Tibial artery (tissue), 4 donors: ENCODE measurements around the gene CDC123.
A peak's percentile ranks its signal among the peaks of the same experiment; 100 is the strongest.
"Not testable (repeated sequence)": the region's sequence is repeated elsewhere in the genome, so short reads cannot be mapped to it uniquely, and the experiment has no call there.

Experiments used
- DNase-seq, 2 donors: peaks; one replicate each; pipeline ENCODE4 v3.0.0-alpha.2; 2019
- H3K27ac ChIP-seq, 2 donors: fragments of 200-600 bp; sonication (generic) in 1 of 2; 1 replicate in 1 of 2; 2 replicates in 1 of 2; pipeline ENCODE4 v1.5.1; 2018 to 2019; ENCODE audit warnings: mild to moderate bottlenecking in 1 of 2
- H3K27me3 ChIP-seq, 2 donors: fragments of 200-600 bp; sonication (generic) in 1 of 2; one replicate each; pipeline versions ENCODE4 v1.5.1 to v1.6.0; 2016 to 2019
- H3K36me3 ChIP-seq, 3 donors: fragments of 200-600 bp; sonication (generic) in 2 of 3; one replicate each; pipeline ENCODE4 v1.5.1; 2016 to 2019; ENCODE audit warnings: mild to moderate bottlenecking in 2 of 3
- H3K4me1 ChIP-seq, 4 donors: fragments of 200-600 bp; sonication (generic) in 2 of 4; 1 replicate in 3 of 4; 2 replicates in 1 of 4; pipeline ENCODE4 v1.5.1; 2016 to 2019
- H3K4me3 ChIP-seq, 2 donors: fragments of 200-600 bp; sonication (generic) in 1 of 2; 1 replicate in 1 of 2; 2 replicates in 1 of 2; pipeline ENCODE4 v1.5.1; 2018 to 2019; ENCODE audit warnings: mild to moderate bottlenecking in 2 of 2
- H3K9me3 ChIP-seq, 3 donors: fragments of 200-600 bp; sonication (generic) in 1 of 3; one replicate each; pipeline ENCODE4 v1.5.1; 2016 to 2019
- intact Hi-C: fragments of 100-400 bp; cut with DNase I; formaldehyde crosslinking; loops from one replicate; pipeline ENCODE4 v1.15.0; 2023; ENCODE audit warnings: low total_unique reads
- TF ChIP-seq, protein P1 (sequence below), 2 experiments: fragments of 200-600 bp in 1 of 2; fragments of 450-650 bp in 1 of 2; IDR thresholded peaks; one replicate each; pipeline ENCODE4 v1.5.1; 2017 to 2019; ENCODE audit warnings: antibody characterized with exemption in 2 of 2, mild to moderate bottlenecking in 1 of 2, moderate library complexity in 1 of 2

Gene CDC123

GRCh38 chr10:12259988-12260387 is 64.0 kb downstream of the CDC123 start:
- no peak for DNase-seq
- intact Hi-C loops: loop anchor here (10.0 kb wide), 1 partner anchor 825 kb away; no protein-coding TSS in a partner anchor
- TF ChIP-seq, protein P1, sequence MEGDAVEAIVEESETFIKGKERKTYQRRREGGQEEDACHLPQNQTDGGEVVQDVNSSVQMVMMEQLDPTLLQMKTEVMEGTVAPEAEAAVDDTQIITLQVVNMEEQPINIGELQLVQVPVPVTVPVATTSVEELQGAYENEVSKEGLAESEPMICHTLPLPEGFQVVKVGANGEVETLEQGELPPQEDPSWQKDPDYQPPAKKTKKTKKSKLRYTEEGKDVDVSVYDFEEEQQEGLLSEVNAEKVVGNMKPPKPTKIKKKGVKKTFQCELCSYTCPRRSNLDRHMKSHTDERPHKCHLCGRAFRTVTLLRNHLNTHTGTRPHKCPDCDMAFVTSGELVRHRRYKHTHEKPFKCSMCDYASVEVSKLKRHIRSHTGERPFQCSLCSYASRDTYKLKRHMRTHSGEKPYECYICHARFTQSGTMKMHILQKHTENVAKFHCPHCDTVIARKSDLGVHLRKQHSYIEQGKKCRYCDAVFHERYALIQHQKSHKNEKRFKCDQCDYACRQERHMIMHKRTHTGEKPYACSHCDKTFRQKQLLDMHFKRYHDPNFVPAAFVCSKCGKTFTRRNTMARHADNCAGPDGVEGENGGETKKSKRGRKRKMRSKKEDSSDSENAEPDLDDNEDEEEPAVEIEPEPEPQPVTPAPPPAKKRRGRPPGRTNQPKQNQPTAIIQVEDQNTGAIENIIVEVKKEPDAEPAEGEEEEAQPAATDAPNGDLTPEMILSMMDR (IDR thresholded peaks at IDR 0.05): no peak
- H3K4me3 ChIP-seq: no peak overlapping the region
- no peaks in the 10 kb centered on the region for H3K27me3 ChIP-seq
- H3K9me3 ChIP-seq: no peaks in the 10 kb centered on the region
- peaks cover 0 to 7% (median 2%) of the 10 kb centered on the region in 4 donors for H3K4me1 ChIP-seq
- no peak overlapping the region for H3K27ac ChIP-seq
- H3K36me3 ChIP-seq: no peaks in the 10 kb centered on the region

DNA sequence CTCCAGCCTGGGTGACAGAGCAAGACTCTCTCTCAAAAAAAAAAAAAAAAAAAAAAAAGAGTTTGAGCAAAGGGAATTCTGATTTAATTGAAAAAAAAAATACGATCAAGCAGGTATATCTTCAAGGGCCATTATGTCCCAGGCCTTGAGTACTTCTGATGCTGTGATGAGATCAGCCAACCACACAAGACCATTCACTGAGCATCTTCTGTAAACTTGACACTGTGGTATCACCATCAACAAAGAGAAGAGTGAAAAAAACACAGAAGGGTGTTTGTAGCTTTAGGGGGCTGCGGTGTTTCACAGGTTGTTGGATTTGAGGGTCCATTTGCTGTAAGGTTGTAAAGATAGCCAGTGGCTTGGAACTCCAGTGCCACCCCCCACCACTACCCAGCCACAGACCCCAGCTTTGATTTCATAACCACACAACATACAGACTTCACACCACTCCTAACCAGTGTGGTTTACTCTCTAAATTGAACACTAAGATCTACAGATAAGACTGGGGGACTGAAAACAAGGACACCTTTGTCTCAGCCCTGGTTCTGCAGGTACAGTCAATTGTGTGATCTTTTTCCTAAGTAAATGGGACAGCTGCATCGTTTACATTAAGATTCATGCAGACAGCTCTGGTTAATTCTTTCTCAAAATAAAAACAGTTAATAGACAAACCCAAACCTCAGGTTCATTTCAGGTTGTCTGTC is 66.4 kb downstream of the CDC123 start:
- TF ChIP-seq, protein P1 (IDR thresholded peaks at IDR 0.05): no peak
- Histone ChIP-seq H3K4me3 (no peak overlapping the region), H3K27me3 (no peaks in the 10 kb centered on the region), H3K9me3 (no peaks in the 10 kb centered on the region), H3K27ac (no peak overlapping the region), H3K36me3 (no peaks in the 10 kb centered on the region), H3K4me1 (peaks cover 0 to 7% (median 2%) of the 10 kb centered on the region in 4 donors)
- DNase-seq: no peak
- intact Hi-C loops: loop anchor here (2.0 kb wide), 1 partner anchor 448 kb away; no protein-coding TSS in a partner anchor

DNA sequence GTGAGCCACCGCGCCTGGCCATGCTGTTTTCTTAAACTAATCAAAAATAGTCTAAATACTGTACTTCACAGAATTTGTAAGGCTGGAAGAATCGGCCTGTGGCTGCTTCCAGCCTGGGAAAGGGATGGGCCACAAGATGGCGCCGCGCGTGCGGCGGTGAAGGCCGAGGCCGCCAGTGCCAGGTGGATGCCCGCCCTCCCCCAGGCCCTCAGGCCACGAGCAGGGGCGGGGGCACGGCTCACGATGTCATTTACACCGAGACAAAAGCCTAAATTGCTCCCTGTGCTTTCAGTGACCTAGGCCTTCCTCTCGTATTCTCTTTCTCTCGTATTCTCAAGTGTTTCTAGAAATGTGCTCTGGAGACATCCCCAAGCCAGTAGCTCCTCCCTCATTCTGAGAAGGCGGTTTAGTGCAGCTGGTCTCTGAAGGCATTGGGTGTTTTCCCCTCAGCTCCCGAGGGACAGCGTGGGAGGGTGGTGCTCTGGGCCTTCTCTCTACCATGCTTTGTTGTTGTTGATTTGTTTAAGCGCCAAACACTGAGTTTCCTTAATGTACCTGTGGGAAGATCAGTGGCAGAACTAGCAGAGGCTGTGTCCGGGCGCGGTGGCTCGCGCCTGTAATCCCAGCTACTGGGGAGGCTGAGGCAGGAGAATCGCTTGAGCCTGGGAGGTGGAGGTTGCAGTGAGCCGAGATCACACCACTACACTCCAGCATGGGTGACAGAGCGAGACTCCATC is 68.4 kb downstream of the CDC123 start:
- Histone ChIP-seq H3K4me1 (peaks cover 0 to 7% (median 2%) of the 10 kb centered on the region in 4 donors), H3K36me3 (no peaks in the 10 kb centered on the region), H3K9me3 (no peaks in the 10 kb centered on the region), H3K27ac (peak overlapping the region in 1 of 2 donors; percentile 16), H3K4me3 (peak overlapping the region; percentile 40 to 41), H3K27me3 (no peaks in the 10 kb centered on the region)
- intact Hi-C loops: loop anchor here (2.0 kb wide), 1 partner anchor 392 kb away; no protein-coding TSS in a partner anchor
- TF ChIP-seq, protein P1 (IDR thresholded peaks at IDR 0.05): peak; percentile 81 to 90
- peak; percentile 72 to 86 for DNase-seq

- H3K27me3 ChIP-seq: no peaks in the 10 kb centered on the region
- no peak overlapping the region for H3K4me3 ChIP-seq
- DNase-seq: no peak
- intact Hi-C loops: no loop called here
- H3K9me3 ChIP-seq: no peaks in the 10 kb centered on the region
- no peaks in the 10 kb centered on the region for H3K36me3 ChIP-seq
- H3K4me1 ChIP-seq: peaks cover 0 to 19% (median 8%) of the 10 kb centered on the region in 4 donors
- H3K27ac ChIP-seq: no peak overlapping the region
- TF ChIP-seq, protein P1 (IDR thresholded peaks at IDR 0.05): no peak
Measured at GRCh38 chr10:12269056-12269455, 73.1 kb downstream of the CDC123 start.

DNA sequence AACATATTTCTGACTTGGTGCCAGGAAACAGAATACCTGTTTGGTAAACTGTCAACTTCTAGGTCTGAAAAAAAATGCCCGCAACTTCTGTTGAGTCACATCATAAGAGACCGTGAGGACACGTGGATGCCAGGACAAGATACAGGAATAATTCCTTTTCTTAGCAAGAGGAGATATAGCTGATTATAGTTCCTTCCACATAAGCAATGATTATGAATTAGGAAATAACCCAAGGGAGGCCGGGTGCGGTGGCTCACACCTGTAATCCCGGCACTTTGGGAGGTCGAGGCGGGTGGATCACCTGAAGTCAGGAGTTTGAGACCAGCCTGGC is 75.2 kb downstream of the CDC123 start:
- no peak overlapping the region for H3K27ac ChIP-seq
- no peak for DNase-seq
- no peak overlapping the region for H3K4me3 ChIP-seq
- H3K27me3 ChIP-seq: no peaks in the 10 kb centered on the region
- intact Hi-C loops: no loop called here
- TF ChIP-seq, protein P1 (IDR thresholded peaks at IDR 0.05): no peak
- H3K4me1 ChIP-seq: peaks cover 0 to 14% (median 7%) of the 10 kb centered on the region in 4 donors
- H3K9me3 ChIP-seq: no peaks in the 10 kb centered on the region
- H3K36me3 ChIP-seq: no peaks in the 10 kb centered on the region

DNA sequence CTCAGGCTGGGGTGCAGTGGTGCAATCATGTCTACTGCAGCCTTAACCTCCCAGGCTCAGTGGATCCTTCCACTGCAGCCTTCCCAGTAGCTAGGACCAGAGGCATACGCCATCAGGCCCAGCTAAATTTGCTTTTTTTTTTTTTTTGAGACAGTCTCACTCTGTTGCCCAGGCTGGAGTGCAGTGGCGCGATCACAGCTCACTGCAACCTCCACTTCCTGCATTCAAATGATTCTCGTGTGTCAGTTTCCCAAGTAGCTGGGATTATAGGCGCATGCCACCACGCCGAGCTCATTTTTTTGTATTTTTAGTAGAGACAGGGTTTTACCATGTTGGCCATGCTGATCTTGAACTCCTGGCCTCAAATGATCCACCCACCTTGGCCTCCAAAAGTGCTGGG is 81.9 kb downstream of the CDC123 start:
- intact Hi-C loops, DNase-seq, H3K4me1 ChIP-seq, H3K36me3 ChIP-seq, H3K4me3 ChIP-seq, H3K27ac ChIP-seq, H3K9me3 ChIP-seq, H3K27me3 ChIP-seq: not testable (repeated sequence)
